IPS-18a (cell line): ENCODE measurements around the gene BORCS6.

Source experiments
- H3K27ac ChIP-seq: one replicate; pipeline ENCODE4 v1.5.1; 2013; ENCODE audit warnings: low read length
- H3K27me3 ChIP-seq: one replicate; pipeline ENCODE4 v1.6.1; 2013; ENCODE audit warnings: mild to moderate bottlenecking, low read length; ENCODE audit not compliant: control insufficient read depth, insufficient read depth
- H3K36me3 ChIP-seq: one replicate; pipeline ENCODE4 v1.6.1; 2013; ENCODE audit warnings: low read depth, low read length; ENCODE audit not compliant: control insufficient read depth
- H3K4me1 ChIP-seq: one replicate; pipeline ENCODE4 v1.6.1; 2013; ENCODE audit warnings: low read depth, low read length; ENCODE audit not compliant: control insufficient read depth
- H3K4me3 ChIP-seq: one replicate; pipeline ENCODE4 v1.5.1; 2013; ENCODE audit warnings: low read length
- H3K9ac ChIP-seq: one replicate; pipeline ENCODE4 v1.6.1; 2013; ENCODE audit warnings: mild to moderate bottlenecking, low read length, moderate library complexity
- H3K9me3 ChIP-seq: one replicate; pipeline ENCODE4 v1.6.1; 2013; ENCODE audit warnings: low read depth, low read length; ENCODE audit not compliant: control insufficient read depth

The BORCS6 gene

GRCh38 chr17:8142158-8142886, 47.7 kb downstream of the BORCS6 start:
- H3K27me3 ChIP-seq = peaks cover 8% of the 10 kb centered on the region
- no peaks in the 10 kb centered on the region for H3K4me1 ChIP-seq
- H3K27ac ChIP-seq = no peak overlapping the region
- H3K9me3 ChIP-seq = no peaks in the 10 kb centered on the region
- no peak overlapping the region for H3K4me3 ChIP-seq
- H3K9ac ChIP-seq = no peak overlapping the region
- peaks cover 43% of the 10 kb centered on the region for H3K36me3 ChIP-seq

GRCh38 chr17:8141741-8142140, 48.2 kb downstream of the BORCS6 start:
- Histone ChIP-seq H3K9me3 (no peaks in the 10 kb centered on the region), H3K4me1 (no peaks in the 10 kb centered on the region), H3K36me3 (peaks cover 37% of the 10 kb centered on the region), H3K4me3 (no peak overlapping the region), H3K27me3 (peaks cover 14% of the 10 kb centered on the region), H3K9ac (no peak overlapping the region), H3K27ac (no peak overlapping the region)

GRCh38 chr17:8141045-8141444, 48.9 kb downstream of the BORCS6 start:
- H3K4me3 ChIP-seq = no peak overlapping the region
- H3K27ac ChIP-seq = no peak overlapping the region
- no peak overlapping the region for H3K9ac ChIP-seq
- H3K9me3 ChIP-seq = no peaks in the 10 kb centered on the region
- H3K27me3 ChIP-seq = peaks cover 14% of the 10 kb centered on the region
- no peaks in the 10 kb centered on the region for H3K4me1 ChIP-seq
- H3K36me3 ChIP-seq = peaks cover 30% of the 10 kb centered on the region

GRCh38 chr17:8140065-8141029, 49.6 kb downstream of the BORCS6 start:
- no peak overlapping the region for H3K9ac ChIP-seq
- H3K36me3 ChIP-seq = peaks cover 24% of the 10 kb centered on the region
- H3K27me3 ChIP-seq = peaks cover 14% of the 10 kb centered on the region
- no peak overlapping the region for H3K4me3 ChIP-seq
- H3K9me3 ChIP-seq = no peaks in the 10 kb centered on the region
- H3K27ac ChIP-seq = no peak overlapping the region
- no peaks in the 10 kb centered on the region for H3K4me1 ChIP-seq

- H3K9ac ChIP-seq = peak overlapping the region; percentile 80
- no peaks in the 10 kb centered on the region for H3K4me1 ChIP-seq
- H3K36me3 ChIP-seq = peaks cover 16% of the 10 kb centered on the region
- H3K9me3 ChIP-seq = no peaks in the 10 kb centered on the region
- H3K27me3 ChIP-seq = peaks cover 14% of the 10 kb centered on the region
- H3K4me3 ChIP-seq = peak overlapping the region; percentile 96
- peak overlapping the region; percentile 69 for H3K27ac ChIP-seq
These were observed 51.2 kb downstream of the BORCS6 start for GRCh38 chr17:8138672-8139371.

GRCh38 chr17:8138374-8138671, 51.7 kb downstream of the BORCS6 start:
- H3K4me3 ChIP-seq = peak overlapping the region; percentile 96
- peak overlapping the region; percentile 64 for H3K9ac ChIP-seq
- peaks cover 16% of the 10 kb centered on the region for H3K36me3 ChIP-seq
- H3K4me1 ChIP-seq = no peaks in the 10 kb centered on the region
- no peaks in the 10 kb centered on the region for H3K9me3 ChIP-seq
- H3K27ac ChIP-seq = no peak overlapping the region
- peaks cover 14% of the 10 kb centered on the region for H3K27me3 ChIP-seq
